Smooth muscle cell of the coronary artery (primary cell): ENCODE results near the gene INPP5J. TPM values are rescaled to one million over a fixed set of nuclear protein-coding genes. Genes with fewer than 3 reads are reported as not detected.

ENCODE experiments used
- total RNA-seq: library from RNA; depleted of rRNA; stranded (reverse); fragments of >200 nt; gene quantifications from 2 replicates; pipeline ENCODE4 v1.2.3, GENCODE V29; 2014; ENCODE audit warnings: low replicate concordance

The INPP5J gene
- under 0.01 and 0.15 TPM in 2 replicates for total RNA-seq

GRCh38 chr22:31122532-31123291, at the start of gene INPP5J:
Gene INPP5J (plus strand): TSS chr22:31122966. CDS start chr22:31123015, 49 bp downstream.

GRCh38 chr22:31080848-31081649, 41.7 kb upstream of the INPP5J start, which contains the start of gene SMTN:
Gene SMTN (plus strand): TSS chr22:31081318. CDS start chr22:31083259, 1,941 bp downstream.

GRCh38 chr22:31107178-31107893, 15.4 kb upstream of the INPP5J start, which contains the start of gene SELENOM:
Gene SELENOM (minus strand): TSS chr22:31107568. CDS start chr22:31107505, 63 bp downstream.

GRCh38 chr22:31139866-31140716, 17.3 kb downstream of the INPP5J start, which contains the start of gene PLA2G3:
Gene PLA2G3 (minus strand): TSS chr22:31140508. CDS start chr22:31140354, 154 bp downstream.

Other genes with a start within 250 kb of the INPP5J start
- gene MORC2, start 154.2 kb upstream of the INPP5J start, total RNA-seq = 10.7 and 11.8 TPM in 2 replicates
- 14.7 and 25.8 TPM in 2 replicates for gene TUG1, start 153.7 kb upstream of the INPP5J start, total RNA-seq
- gene SMTN, start 41.6 kb upstream of the INPP5J start, total RNA-seq = 42.5 and 62.1 TPM in 2 replicates
- 38.0 and 146 TPM in 2 replicates for gene SELENOM, start 15.4 kb upstream of the INPP5J start, total RNA-seq
- gene PLA2G3, start 17.5 kb downstream of the INPP5J start, total RNA-seq = not detected in 2 replicates
- 22.3 and 25.6 TPM in 2 replicates for gene RNF185, start 37.2 kb downstream of the INPP5J start, total RNA-seq
- 18.1 and 70.4 TPM in 2 replicates for gene LIMK2, start 89.3 kb downstream of the INPP5J start, total RNA-seq
- gene PIK3IP1, start 169.5 kb downstream of the INPP5J start, total RNA-seq = 33.2 and 42.7 TPM in 2 replicates
- 5.3 and 10.4 TPM in 2 replicates for gene PATZ1, start 223.4 kb downstream of the INPP5J start, total RNA-seq